GM18517 (cell line): ENCODE results near the gene EPYC.

Experiments
- ATAC-seq: cut with Tn5 transposase; IDR thresholded peaks from one replicate; pipeline ENCODE4 v1.9.1; 2021; ENCODE audit warnings: mild to moderate bottlenecking, moderate library complexity; ENCODE audit not compliant: unreplicated experiment

EPYC gene, protein sequence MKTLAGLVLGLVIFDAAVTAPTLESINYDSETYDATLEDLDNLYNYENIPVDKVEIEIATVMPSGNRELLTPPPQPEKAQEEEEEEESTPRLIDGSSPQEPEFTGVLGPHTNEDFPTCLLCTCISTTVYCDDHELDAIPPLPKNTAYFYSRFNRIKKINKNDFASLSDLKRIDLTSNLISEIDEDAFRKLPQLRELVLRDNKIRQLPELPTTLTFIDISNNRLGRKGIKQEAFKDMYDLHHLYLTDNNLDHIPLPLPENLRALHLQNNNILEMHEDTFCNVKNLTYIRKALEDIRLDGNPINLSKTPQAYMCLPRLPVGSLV

DNA sequence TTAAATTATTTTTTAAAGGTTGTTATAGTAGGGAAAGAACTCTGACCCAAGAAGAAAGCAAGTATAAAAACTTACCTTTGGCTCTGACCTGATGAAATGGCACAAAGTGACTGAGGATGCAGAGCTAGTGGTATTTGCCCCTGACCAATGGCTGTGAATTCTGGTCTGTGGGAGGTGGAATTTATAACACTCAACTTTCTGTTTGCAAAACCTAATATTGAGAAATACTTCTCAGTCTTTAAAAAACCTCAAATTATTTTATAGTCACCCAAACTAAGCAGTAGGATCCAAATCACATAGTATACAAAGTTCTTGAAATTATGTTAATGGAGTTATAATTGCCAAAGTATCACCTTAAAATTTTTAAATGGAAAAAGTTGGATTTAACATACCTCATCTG is at the start of gene EPYC:
EPYC (minus strand) TSS at position 101 of the 400 bp plus-strand sequence. CDS start 2,407 bp downstream, outside the sequence.
- no peak for ATAC-seq

DNA sequence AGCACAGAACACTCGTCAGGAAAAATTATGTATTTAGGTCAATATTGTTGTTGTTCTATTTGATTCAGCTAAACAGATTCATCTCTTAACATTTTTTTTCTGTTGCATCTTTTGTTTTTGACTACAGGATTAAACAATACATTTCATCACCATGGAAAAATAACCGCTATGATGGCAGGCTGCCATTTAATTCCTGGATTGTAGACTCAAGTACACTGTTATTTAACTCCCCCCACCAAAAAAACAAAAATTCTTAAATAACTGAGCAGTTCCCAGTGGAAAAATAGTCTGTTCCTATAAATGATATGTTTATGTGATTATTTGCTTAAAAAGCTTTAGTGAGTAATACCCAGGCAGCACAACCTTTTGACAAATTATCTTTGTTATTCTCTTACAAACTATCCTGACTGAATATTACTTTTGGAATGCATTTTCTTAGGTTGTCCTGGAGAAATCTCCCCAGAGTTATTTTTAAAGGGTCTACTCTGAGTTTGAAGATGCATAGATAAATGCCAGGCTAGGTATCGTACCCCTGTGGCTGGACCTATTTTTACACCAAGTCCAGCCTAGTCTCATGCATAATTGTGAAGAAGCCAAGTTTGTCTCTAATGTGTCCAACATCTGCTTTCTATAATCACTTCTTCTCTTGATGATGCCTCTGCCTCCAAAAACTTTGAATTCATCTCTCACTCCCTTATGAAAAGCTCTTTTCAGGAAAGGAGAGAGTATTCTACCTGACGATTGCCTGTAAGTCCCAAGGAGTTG is 49.4 kb upstream of the EPYC start:
- ATAC-seq, result no peak

DNA sequence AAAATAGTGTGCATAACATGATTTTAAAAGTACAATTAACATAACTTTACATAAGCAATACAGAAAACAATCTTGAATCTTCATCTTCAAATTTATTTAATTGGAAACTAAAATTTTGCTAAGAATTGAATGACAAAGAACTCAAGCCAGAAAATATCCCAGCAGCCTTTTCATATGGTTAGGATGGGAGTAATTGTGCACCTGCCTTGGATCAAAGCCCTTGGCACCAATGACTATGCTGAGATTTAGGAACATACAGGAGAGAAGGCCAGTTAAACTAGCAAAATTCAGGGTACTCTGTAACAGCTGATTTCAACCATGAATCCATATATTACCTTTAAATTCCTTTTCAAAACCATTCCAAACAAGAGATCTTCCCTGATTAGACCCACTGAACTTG is 47.3 kb upstream of the EPYC start:
- ATAC-seq, result no peak

DNA sequence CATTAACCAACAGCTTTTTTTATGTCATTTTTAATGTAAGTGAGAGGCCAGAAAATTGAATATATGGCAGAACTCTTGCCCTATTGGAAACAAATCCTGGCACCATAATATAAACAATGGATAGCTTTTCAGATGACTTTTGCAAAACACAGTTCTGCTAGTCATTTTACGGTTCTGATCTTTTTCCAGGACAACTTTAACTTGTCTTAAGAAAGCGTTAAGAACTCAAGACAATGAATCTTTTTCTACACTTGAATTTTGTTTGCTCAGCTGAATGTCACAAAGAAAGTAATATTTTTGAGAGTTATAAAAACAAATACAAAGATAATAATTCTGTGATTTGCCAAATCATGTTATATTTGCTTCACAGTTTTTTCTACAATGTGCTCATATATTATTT is 39.8 kb upstream of the EPYC start:
- ATAC-seq, result no peak

DNA sequence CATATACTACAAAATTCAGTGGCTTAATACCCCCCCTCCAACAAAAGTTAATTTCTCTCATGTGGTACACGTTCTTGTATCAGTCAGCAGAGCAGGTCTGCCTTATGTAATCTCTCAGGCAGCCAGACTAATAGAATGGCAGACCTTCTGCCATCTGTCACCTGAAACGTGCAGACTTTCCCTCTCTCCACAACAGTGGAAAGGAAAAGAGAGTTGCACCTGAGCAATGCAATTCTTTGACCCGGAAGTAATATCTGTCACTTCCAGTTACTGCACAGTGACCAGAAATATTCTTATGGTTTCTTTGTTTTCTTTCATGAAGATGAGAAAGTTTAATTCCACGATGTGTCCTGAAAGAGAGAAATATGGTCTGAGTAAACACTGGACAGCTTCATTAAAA is 38.6 kb upstream of the EPYC start:
- ATAC-seq, result no peak

DNA sequence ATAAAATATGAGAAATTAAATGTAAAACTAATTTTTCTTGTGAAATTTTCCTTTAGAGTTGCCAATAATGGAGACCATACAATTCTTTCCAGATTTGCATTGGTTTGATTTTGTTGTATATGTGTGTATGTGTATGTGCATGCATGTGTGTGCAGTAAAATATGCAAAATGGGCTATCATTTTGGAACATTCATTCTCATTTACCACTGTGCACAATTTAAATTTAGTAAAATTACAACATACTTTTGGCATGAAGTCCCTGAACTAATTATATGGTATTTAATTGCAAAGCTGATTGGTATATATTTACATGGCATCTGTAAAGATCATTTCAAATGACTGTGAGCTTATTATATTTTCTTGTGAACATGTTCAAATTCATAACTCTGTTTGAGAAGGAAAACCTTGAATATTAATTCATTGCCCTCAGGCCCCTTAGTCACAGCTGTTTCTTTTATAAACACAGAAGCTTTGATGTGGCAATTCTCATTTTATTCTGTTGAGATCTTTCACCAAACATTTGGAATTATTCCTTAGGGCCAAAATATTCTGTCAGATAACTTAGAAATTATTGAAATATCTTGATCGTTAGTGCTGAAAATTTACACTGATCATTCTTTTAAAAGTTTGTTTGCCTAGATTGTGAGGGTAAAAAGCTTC is 35.5 kb upstream of the EPYC start:
- no peak for ATAC-seq

DNA sequence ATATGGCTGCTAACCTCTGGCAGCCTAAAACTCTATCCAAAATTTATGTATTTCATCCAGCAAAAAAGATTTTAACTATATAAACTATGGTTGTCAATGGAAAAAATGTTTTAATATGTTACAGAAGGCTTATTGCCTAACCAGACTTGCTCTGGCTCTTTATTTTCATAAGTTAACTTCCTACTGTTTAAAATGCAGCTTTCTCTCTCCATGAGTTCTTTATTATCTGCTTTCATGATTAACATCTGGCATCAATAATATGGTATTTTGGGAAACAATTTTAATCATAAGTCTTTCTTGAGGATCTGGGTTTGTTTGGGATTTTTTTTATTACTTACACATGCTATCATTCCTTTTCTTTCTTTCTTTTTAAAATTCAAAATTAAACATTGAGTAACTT is 32.5 kb upstream of the EPYC start:
- ATAC-seq, result no peak

DNA sequence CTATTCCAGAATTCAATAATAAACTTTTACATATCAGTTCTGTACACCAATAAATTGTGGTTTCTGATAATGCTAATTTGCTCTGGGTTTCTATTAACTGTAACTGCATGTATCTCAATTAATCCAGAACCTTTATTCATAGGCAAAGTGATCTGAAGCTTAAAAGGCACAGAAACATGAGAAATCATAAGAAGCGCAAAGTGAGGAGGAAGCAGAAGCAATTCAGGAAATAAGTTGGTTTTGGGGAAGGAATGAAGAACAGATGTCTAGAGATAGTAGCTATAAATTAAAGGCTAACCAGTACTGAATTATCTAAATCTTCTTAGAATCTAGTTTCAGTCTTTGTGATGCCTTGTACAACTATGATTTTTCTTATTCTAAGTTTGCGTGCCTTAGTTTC is 28.5 kb upstream of the EPYC start:
- no peak for ATAC-seq

DNA sequence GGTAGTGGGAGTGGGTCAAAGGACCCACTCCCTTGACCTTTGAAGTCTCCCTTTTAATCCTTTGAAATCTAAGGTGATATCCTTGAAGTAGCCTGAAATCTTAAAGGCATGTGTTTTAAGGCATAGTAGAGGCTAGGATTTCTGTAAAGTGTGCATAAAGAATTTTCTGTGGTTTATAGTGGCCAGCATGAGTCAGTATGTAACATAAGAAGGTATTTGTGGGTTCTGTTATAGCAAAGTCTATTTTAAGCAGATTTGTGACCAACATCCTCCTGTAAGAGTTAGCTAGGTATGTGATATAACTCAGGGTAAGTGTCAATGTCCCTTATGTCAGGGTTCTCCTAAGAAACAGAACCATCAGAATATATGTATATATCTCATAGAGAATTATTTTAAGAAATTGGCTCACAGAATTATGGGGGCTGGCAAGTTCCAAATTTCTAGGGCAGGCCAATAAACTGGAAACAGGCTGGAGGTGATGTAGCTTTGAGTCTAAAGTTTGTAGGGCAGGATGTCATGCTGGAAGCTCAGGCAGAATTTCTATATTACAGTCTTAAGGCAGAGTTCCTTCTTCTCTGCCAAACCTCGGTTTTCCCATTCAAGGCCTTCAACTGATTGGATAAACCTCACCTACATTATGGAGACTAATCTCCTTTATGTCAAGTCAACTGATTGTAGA is 18.7 kb upstream of the EPYC start:
- no peak for ATAC-seq

DNA sequence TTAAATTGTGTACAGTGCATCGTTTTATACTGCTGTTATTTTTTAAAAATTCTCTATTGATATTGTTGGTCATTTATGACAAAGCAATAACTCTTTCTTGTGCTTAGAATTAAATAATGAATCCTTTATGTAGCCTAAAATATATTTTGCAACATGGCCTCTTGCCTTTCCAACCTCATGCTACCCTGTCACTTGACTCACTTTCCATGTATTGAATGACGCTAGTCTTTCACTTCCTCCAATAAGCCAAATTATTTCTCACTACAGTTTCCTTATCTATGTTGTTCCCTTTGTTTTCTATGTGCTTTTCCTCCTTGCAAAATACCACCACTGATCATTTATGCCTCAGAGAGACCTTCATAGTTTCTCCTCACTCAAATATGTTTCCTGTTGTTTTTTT is 16.3 kb upstream of the EPYC start:
- ATAC-seq, result no peak

DNA sequence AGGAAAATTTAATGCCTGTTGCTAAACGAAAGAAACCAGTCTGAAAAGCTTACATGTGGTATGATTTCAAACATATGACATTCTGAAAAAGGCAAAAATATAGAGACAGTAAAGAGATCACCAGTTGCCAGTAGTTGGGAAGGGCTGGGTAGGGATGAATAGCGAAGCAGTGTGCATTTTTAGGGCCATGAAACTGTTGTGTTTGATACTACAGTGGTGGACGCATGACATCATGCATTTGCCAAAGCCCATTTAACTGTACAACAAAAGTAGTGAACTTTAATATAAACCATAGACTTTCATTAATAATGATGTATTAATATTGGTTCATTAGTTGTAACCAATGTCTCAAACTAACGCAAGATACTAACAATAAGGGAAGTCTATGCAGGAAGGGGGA is 14.7 kb upstream of the EPYC start:
- no peak for ATAC-seq

DNA sequence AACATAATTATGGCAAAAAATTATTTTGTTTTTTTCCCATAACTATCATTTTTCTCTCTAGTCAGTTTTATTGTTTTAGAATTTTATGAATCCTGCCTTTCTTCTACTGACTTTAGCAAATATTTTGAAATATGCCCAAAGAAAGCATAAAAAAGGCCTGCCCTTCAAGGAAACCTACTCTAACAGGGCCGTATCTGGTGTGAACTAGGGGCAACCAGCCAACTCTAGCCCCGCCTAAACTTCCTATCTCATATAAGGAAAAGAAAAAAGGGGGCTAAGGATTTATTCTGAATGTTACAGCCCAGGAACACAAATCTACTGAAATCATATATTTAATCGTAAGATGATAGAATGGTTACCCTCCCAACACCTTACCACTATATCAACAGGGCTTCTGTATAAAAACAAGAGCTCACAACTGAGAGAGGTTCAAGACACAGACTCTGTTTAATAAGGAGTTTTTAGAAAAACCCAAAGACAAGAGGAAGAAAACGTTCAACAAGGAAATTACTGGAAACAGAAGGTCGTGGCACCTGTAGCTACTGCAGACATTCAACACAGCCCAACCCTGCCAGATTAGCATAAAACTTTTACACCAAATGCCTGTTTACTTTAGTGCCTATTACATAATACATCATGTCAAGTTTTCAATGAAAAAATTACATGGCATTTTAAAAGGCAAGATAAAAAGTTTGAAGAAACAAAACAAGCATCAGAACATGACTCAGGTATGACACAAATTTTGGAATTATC is 12.9 kb upstream of the EPYC start:
- no peak for ATAC-seq

DNA sequence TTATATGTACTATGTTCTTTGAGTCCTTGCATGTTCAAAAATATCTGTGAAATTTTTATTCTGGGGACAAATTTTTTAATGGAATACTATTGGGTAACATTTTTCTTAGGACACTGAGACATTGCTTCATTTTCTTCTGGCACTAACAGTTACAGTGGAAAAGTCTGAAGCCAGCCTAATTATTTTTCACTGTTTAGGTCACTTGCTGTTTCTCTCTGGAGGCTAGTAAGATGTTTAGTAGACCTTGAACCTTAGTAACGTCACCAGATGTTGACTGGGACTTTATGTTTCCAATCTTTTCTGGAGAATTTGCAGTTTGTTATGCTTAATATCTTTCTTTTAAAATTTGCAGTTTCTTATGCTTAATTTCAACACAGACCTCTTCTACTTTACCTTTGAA is 12.3 kb upstream of the EPYC start:
- no peak for ATAC-seq

DNA sequence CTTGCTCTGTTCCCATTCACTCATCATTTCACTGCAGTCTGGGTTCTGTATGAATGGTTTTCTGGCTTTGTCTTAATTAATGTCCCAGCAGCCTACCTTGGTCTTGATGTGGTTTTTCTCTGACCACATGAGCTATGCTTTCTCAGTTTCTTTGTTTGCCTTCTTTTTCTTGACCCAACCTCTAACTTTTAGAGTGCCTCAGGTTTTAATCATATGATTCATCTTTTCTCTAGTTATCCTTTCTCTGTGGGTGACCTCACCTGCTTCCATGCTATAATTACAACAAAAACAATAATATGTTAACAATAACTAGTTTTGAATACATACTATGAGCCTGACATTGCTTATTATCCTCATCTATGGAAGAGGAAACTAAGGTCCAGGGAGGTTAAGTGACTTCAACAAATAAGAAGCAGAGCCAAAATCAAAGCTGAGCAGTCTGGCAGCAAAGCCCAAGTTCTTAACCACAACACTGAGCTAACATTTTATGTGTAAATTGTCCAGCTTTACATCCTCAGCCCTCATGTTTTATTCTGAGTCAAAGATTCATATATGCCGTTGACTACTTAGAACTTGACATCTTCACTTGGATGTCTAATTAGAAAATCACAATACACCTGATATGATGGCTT is 4.7 kb upstream of the EPYC start:
- ATAC-seq, result peak; percentile 96

DNA sequence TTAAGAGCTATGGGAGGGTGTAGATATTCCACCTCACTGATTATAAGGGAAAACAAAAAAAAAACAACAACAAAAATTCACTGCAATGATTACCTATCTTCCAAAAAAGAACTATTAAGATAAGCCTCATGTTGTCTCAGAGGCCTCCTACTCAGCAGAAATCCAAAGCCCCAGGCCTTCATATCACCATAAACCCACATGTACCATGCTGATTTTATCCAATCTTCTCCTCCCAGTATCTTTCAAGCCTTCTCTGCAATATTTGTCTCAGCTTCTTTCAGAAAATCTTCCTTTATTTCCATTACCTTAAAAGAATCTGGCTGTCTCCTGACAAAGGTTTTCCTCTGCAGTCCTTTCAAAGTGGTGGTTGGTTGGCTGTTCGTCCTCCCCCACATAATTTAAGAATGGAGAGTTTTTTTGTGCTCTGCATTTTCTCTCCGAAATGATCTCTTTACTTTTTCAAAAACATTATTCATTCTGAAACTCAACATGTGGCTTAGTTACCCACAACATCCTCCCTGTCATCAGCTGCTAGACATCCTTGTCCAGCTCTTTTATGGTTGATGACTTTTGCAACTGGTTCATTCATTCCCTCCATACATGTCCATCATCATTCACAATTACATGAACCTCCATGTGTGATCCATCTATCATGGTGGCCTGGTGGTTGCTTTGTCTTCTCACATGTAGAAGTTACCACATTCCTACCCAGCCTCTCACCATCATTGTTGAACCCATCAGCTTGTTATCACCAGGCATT is 2.9 kb upstream of the EPYC start:
- peak; percentile 68 for ATAC-seq

DNA sequence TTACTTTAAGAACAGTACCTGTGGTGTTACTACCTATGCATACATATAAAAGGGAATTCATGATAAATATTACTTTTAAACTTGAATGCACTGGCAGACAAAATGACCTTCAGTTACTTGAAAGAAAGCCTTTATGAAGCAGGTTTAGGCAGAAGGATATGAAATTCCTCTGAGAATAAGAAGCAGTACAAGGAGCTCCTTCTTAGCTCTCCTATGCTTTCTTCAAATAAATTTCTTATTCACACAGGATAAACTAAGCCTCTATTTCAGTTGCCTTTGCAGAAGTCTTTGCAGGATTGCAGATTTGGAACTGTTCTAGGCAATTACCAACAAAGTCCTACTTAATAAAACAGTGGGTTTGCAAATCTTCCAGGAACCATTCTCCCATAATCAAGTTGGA is 1.0 kb downstream of the EPYC start:
- ATAC-seq, result no peak

DNA sequence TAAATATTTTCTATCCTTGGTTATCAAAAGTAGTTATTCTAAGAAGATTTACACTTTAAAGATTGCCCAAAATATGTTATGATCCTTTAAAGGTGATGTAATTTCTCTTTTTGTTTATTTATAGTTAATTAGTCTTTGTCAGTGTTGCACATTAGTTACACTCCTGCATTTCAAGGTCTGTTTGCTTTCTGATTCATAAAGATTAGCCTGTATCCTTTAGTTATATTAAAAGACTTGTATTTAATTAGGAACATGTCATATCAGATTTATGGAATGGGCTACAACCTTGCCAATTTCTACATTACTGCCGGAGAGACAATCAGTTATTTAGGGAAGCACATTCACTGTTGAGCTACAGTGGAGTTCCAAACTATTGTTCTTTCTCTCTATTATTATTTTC is 3.5 kb downstream of the EPYC start:
- no peak for ATAC-seq

DNA sequence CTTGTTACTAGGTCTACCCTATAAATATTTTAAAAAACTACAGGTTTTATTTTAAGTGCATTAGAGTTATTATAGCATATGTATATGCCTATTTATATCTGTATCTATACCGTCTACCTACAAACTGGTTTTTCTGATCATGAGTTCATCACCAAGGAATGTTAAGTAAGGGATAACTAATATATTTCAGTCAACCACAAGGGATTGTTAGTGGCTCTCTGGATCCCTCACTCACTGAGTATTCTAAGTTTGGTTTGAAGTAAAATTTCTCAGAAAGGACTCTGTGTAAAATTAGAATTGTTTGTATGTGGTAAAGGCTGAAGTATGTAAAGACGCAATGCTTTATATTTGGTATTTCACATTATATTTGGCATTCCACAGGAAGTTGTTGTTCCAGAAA is 4.8 kb downstream of the EPYC start:
- ATAC-seq, result no peak

DNA sequence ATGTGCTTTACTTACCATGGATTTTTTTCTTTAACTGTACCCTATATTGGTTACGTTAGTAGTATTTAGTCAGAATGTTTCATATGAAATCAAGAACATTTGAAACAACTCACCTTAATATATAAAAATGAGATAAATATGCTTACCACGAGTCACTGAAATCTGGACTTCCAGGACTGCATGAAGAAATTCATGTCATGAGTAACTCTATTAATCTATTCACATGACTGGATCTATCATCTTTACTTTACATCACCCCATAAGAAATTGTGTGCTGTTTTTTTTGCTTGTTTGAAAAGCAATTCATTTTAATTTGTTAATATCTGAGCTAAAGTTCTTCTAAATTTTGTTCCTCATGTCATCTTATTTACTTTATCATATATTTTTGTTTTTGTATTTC is 5.2 kb downstream of the EPYC start:
- no peak for ATAC-seq

DNA sequence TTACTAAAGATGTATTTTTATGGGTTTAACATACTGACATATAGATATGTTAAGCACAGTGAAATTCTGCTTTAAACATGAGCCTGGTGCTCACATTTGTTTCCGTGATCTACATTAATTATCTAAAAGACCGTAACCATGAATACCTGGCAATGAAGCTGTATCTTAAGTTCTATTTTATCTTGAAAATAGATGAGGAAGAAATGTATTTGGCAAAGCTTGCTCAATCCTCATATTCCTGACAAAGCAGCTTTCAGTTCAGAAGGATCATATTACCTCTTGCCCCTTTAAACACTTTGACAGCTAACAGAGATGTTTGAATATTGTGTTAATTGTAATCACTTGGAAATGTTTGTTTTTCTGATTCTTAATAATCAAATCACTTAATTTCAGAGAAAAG is 9.8 kb downstream of the EPYC start:
- ATAC-seq, result no peak
